GM23338 (cell line): ENCODE measurements around the gene TP53BP2. TPM values are rescaled to one million over a fixed set of nuclear protein-coding genes. Genes with fewer than 3 reads are reported as not detected.
A peak's percentile ranks its signal among the peaks of the same experiment; 100 is the strongest.

ENCODE experiments used
- ATAC-seq: fragments of 200-7000 bp; cut with Tn5 transposase; 3 replicates; pipeline ENCODE4 v1.9.1; 2020
- DNase-seq: peaks from one replicate; pipeline ENCODE4 v3.0.0-alpha.2; 2015; ENCODE audit warnings: low spot score
- H2AFZ ChIP-seq: fragments of 200-600 bp; sonication (generic); 2 replicates; pipeline ENCODE4 v1.8.0; 2016; ENCODE audit warnings: antibody characterized with exemption, mild to moderate bottlenecking, moderate library complexity
- H3F3A ChIP-seq: fragments of 200-600 bp; sonication (generic); replicated peaks from 2 replicates; pipeline ENCODE4 v1.8.0; 2017; ENCODE audit warnings: antibody characterized with exemption, mixed run types, low read depth
- H3K27ac ChIP-seq: fragments of 200-600 bp; sonication (generic); 2 replicates; pipeline ENCODE4 v1.6.1; 2016; ENCODE audit warnings: low read depth
- H3K27me3 ChIP-seq: fragments of 200-600 bp; sonication (generic); 2 replicates; pipeline ENCODE4 v1.8.0; 2016; ENCODE audit warnings: mild to moderate bottlenecking, mixed run types, moderate library complexity; ENCODE audit not compliant: insufficient read depth
- H3K36me3 ChIP-seq: fragments of 200-600 bp; sonication (generic); 2 replicates; pipeline ENCODE4 v1.8.0; 2016; ENCODE audit warnings: mild to moderate bottlenecking; ENCODE audit not compliant: insufficient read depth
- H3K4me1 ChIP-seq: fragments of 200-600 bp; sonication (generic); 2 replicates; pipeline ENCODE4 v1.8.0; 2016; ENCODE audit warnings: mild to moderate bottlenecking, moderate library complexity; ENCODE audit not compliant: insufficient read depth
- H3K4me2 ChIP-seq: fragments of 200-600 bp; sonication (generic); 2 replicates; pipeline ENCODE4 v1.7.1; 2017; ENCODE audit warnings: mixed run types
- H3K4me3 ChIP-seq: fragments of 200-600 bp; sonication (generic); 2 replicates; pipeline ENCODE4 v1.6.1; 2016; ENCODE audit warnings: mixed run types
- H3K79me2 ChIP-seq: fragments of 200-600 bp; sonication (generic); replicated peaks from 2 replicates; pipeline ENCODE4 v1.8.0; 2017; ENCODE audit warnings: mild to moderate bottlenecking; ENCODE audit not compliant: insufficient read depth
- H3K9me2 ChIP-seq: fragments of 200-600 bp; sonication (generic); 2 replicates; pipeline ENCODE4 v1.8.0; 2017; ENCODE audit not compliant: insufficient read depth
- H4K20me1 ChIP-seq: fragments of 200-600 bp; sonication (generic); replicated peaks from 2 replicates; pipeline ENCODE4 v1.8.0; 2017; ENCODE audit warnings: mild to moderate bottlenecking; ENCODE audit not compliant: insufficient read depth
- H3K27ac Mint-ChIP-seq: 2 replicates; pipeline ENCODE4 v1.8.0; 2020; ENCODE audit warnings: inconsistent platforms, mild to moderate bottlenecking, moderate library complexity, mixed read lengths
- H3K27me3 Mint-ChIP-seq: 3 replicates; pipeline ENCODE4 v1.8.0; 2022; ENCODE audit warnings: low read depth, mild to moderate bottlenecking, moderate library complexity, mixed read lengths, inconsistent platforms; ENCODE audit not compliant: insufficient read depth, poor library complexity
- H3K36me3 Mint-ChIP-seq: 3 replicates; pipeline ENCODE4 v1.8.0; 2021; ENCODE audit warnings: low read depth, mild to moderate bottlenecking, inconsistent platforms, moderate library complexity, mixed read lengths
- H3K4me1 Mint-ChIP-seq: 3 replicates; pipeline ENCODE4 v1.8.0; 2020; ENCODE audit warnings: mild to moderate bottlenecking, inconsistent platforms, mixed read lengths
- H3K4me3 Mint-ChIP-seq: 3 replicates; pipeline ENCODE4 v1.8.0; 2021; ENCODE audit warnings: moderate library complexity, mild to moderate bottlenecking, inconsistent platforms, mixed read lengths
- H3K9me3 Mint-ChIP-seq: 3 replicates; pipeline ENCODE4 v1.8.0; 2020; ENCODE audit warnings: moderate library complexity, mild to moderate bottlenecking, inconsistent platforms, mixed read lengths
- CREB1 ChIP-seq: fragments of 250-450 bp; sonication (Bioruptor Pico); IDR thresholded peaks from 2 replicates; pipeline ENCODE4 v1.5.0; 2020; ENCODE audit warnings: low read depth, mild to moderate bottlenecking, moderate library complexity
- CTCF ChIP-seq, 2 experiments: fragments of 200-600 bp in 1 of 2; sonication (generic) in 1 of 2; conservative IDR thresholded peaks; 2 replicates each; pipeline versions ENCODE4 v1.5.1 to v1.6.1; 2016 to 2017; ENCODE audit warnings: antibody characterized with exemption in 2 of 2, low read depth in 2 of 2, mild to moderate bottlenecking in 2 of 2, moderate library complexity in 1 of 2
- ETS1 ChIP-seq: IDR thresholded peaks from 2 replicates; pipeline ENCODE4 v1.6.1; 2016; ENCODE audit warnings: antibody characterized with exemption
- EZH2 ChIP-seq: fragments of 200-600 bp; sonication (generic); IDR thresholded peaks from one replicate; pipeline ENCODE4 v1.8.0; 2017; ENCODE audit warnings: antibody characterized with exemption, mild to moderate bottlenecking, low read depth; ENCODE audit not compliant: unreplicated experiment
- EZH2phosphoT487 ChIP-seq: fragments of 200-600 bp; sonication (generic); IDR thresholded peaks from one replicate; pipeline ENCODE4 v1.8.1; 2018; ENCODE audit warnings: antibody characterized with exemption; ENCODE audit not compliant: unreplicated experiment
- NANOG ChIP-seq: IDR thresholded peaks from 2 replicates; pipeline ENCODE4 v1.6.1; 2016; ENCODE audit warnings: antibody characterized with exemption, borderline replicate concordance
- REST ChIP-seq: IDR thresholded peaks from one replicate; pipeline ENCODE4 v1.6.1; 2018; ENCODE audit warnings: antibody characterized with exemption; ENCODE audit not compliant: unreplicated experiment
- STAT1 ChIP-seq: IDR thresholded peaks from one replicate; pipeline ENCODE4 v1.6.1; 2016; ENCODE audit warnings: antibody characterized with exemption; ENCODE audit not compliant: unreplicated experiment
- polyA plus RNA-seq: library from polyadenylated mRNA; unstranded; fragments of >200 nt; fragmentation: Nextera tagmentation; extraction: Ambion mirVana; gene quantifications from 2 replicates; pipeline ENCODE4 v1.2.1, GENCODE V29; 2016
- total RNA-seq: library from RNA; depleted of rRNA; stranded (reverse); fragments of >200 nt; shearing (Covaris generic); gene quantifications from 2 replicates; pipeline ENCODE4 v1.2.3, GENCODE V29; 2014

Gene TP53BP2
- total and polyA plus RNA-seq, 2 experiments from 2014 or later: 10.1 to 32.9 TPM

GRCh38 chr1:223861904-223862303, 16.2 kb upstream of the TP53BP2 start:
- no peak for ATAC-seq
- no peak for DNase-seq
- 0 out of 2 replicates have a peak, but pooled peaks cover 4% of the 10 kb centered on the region for H4K20me1 ChIP-seq
- H3K36me3 ChIP-seq: no peaks in the 10 kb centered on the region
- no peaks in the 10 kb centered on the region for H3K27me3 ChIP-seq
- H3K4me3 Mint-ChIP-seq: no peak overlapping the region
- TF ChIP-seq REST (no peak), CREB1 (CRISPR knock-in tag) (no peak), STAT1 (no peak), NANOG (no peak)
- H3K4me3 ChIP-seq: no peak overlapping the region
- H3F3A ChIP-seq: no peaks in the 10 kb centered on the region
- no peaks in the 10 kb centered on the region for H3K79me2 ChIP-seq
- H3K9me2 ChIP-seq: no peaks in the 10 kb centered on the region
- no peaks in the 10 kb centered on the region for H3K27me3 Mint-ChIP-seq
- no peak overlapping the region for H3K4me2 ChIP-seq
- no peaks in the 10 kb centered on the region for H3K36me3 Mint-ChIP-seq
- no peak overlapping the region for H2AFZ ChIP-seq
- H3K27ac Mint-ChIP-seq: no peak overlapping the region
- H3K4me1 ChIP-seq: no peaks in the 10 kb centered on the region
- no peaks in the 10 kb centered on the region; the same call in 2 of the 3 replicates for H3K9me3 Mint-ChIP-seq
- H3K4me1 Mint-ChIP-seq: no peaks in the 10 kb centered on the region
- H3K27ac ChIP-seq: no peak overlapping the region

- H3K4me2 ChIP-seq: no peak overlapping the region
- Mint-ChIP-seq H3K9me3 (no peaks in the 10 kb centered on the region; the same call in 2 of the 3 replicates), H3K4me1 (no peaks in the 10 kb centered on the region), H3K4me3 (no peak overlapping the region), H3K27me3 (no peaks in the 10 kb centered on the region), H3K36me3 (no peaks in the 10 kb centered on the region), H3K27ac (no peak overlapping the region)
- H3K4me1 ChIP-seq: no peaks in the 10 kb centered on the region
- DNase-seq: no peak
- no peaks in the 10 kb centered on the region for H3K79me2 ChIP-seq
- H2AFZ ChIP-seq: peak overlapping the region; percentile 43; the same call in 1 of the 2 replicates
- H3K27me3 ChIP-seq: no peaks in the 10 kb centered on the region
- H3K9me2 ChIP-seq: no peaks in the 10 kb centered on the region
- no peaks in the 10 kb centered on the region for H3F3A ChIP-seq
- no peak for ATAC-seq
- 0 out of 2 replicates have a peak, but pooled peaks cover 4% of the 10 kb centered on the region for H4K20me1 ChIP-seq
- no peak overlapping the region for H3K27ac ChIP-seq
- H3K36me3 ChIP-seq: no peaks in the 10 kb centered on the region
- no peak overlapping the region for H3K4me3 ChIP-seq
- TF ChIP-seq STAT1: no peak
- no peak for TF ChIP-seq ETS1
- TF ChIP-seq NANOG: no peak
- TF ChIP-seq EZH2: no peak
- no peak for TF ChIP-seq CTCF (conservative IDR thresholded peaks at IDR 0.05; ENCODE audit: low read depth in 2 of 2)
- TF ChIP-seq EZH2phosphoT487: no peak
These were observed 14.4 kb upstream of the TP53BP2 start for GRCh38 chr1:223860051-223860622.
